Hematopoietic multipotent progenitor cell treated with erythropoietin and hydrocortisone succinate and interleukin-3 and kit ligand, for 8 days (in vitro differentiated cells): Measurements from ENCODE around the gene EDN1.
A peak's percentile ranks its signal among the peaks of the same experiment; 100 is the strongest.

Source experiments
- DNase-seq: peaks from one replicate; pipeline ENCODE4 v3.0.0-alpha.2; 2015

The EDN1 gene

GRCh38 chr6:12270551-12271230, 19.5 kb upstream of the EDN1 start:
- DNase-seq, result no peak

- DNase-seq, result no peak
These were observed 18.6 kb upstream of the EDN1 start for GRCh38 chr6:12271594-12271993.

GRCh38 chr6:12271997-12272396, 18.2 kb upstream of the EDN1 start:
- DNase-seq, result no peak

- peak; percentile 6 for DNase-seq
These were observed 15.1 kb upstream of the EDN1 start for GRCh38 chr6:12275107-12275506.

- no peak for DNase-seq
These were observed 13.2 kb upstream of the EDN1 start for GRCh38 chr6:12276930-12277315.

- no peak for DNase-seq
These were observed 12.8 kb upstream of the EDN1 start for GRCh38 chr6:12277386-12277785.

GRCh38 chr6:12278915-12279314, 11.2 kb upstream of the EDN1 start:
- DNase-seq, result no peak

- DNase-seq, result no peak
These were observed 10.7 kb upstream of the EDN1 start for GRCh38 chr6:12279322-12280091.

GRCh38 chr6:12280458-12280857, 9.7 kb upstream of the EDN1 start:
- DNase-seq, result no peak

- no peak for DNase-seq
These were observed 9.3 kb upstream of the EDN1 start for GRCh38 chr6:12280902-12281301.

GRCh38 chr6:12283904-12284303, 6.3 kb upstream of the EDN1 start:
- no peak for DNase-seq

GRCh38 chr6:12286373-12287110, 3.6 kb upstream of the EDN1 start:
- DNase-seq, result no peak

- no peak for DNase-seq
These were observed 1.9 kb upstream of the EDN1 start for GRCh38 chr6:12288211-12288618.

- DNase-seq, result no peak
These were observed 1.2 kb upstream of the EDN1 start for GRCh38 chr6:12288914-12289313.

GRCh38 chr6:12289365-12289919, 719 bp upstream of the EDN1 start:
- DNase-seq, result peak; percentile 60

GRCh38 chr6:12291071-12291838, 1.1 kb downstream of the EDN1 start:
- no peak for DNase-seq

- DNase-seq, result no peak
These were observed 1.9 kb downstream of the EDN1 start for GRCh38 chr6:12291839-12292604.

- no peak for DNase-seq
These were observed 3.2 kb downstream of the EDN1 start for GRCh38 chr6:12293235-12293930.

- DNase-seq, result no peak
These were observed 4.0 kb downstream of the EDN1 start for GRCh38 chr6:12293931-12294807.

- no peak for DNase-seq
These were observed 4.8 kb downstream of the EDN1 start for GRCh38 chr6:12294851-12295536.
